ENCODE results near the gene CCDC158.
"Not testable (repeated sequence)": the region's sequence is repeated elsewhere in the genome, so short reads cannot be mapped to it uniquely, and the experiment has no call there.

The CCDC158 gene

GRCh38 chr4:76311896-76312331 lies 109.0 kb downstream of the CCDC158 start:
- no peak for DNase-seq (ENCODE audit: low read depth)

- no peak for DNase-seq (ENCODE audit: low read depth)
These were observed 110.3 kb downstream of the CCDC158 start for GRCh38 chr4:76310683-76311082.

GRCh38 chr4:76309939-76310550 lies 110.9 kb downstream of the CCDC158 start:
- DNase-seq (ENCODE audit: low read depth) = no peak

GRCh38 chr4:76308548-76308947 lies 112.4 kb downstream of the CCDC158 start:
- DNase-seq (ENCODE audit: low read depth) = no peak

GRCh38 chr4:76307660-76308014 lies 113.3 kb downstream of the CCDC158 start:
- DNase-seq (ENCODE audit: low read depth) = no peak

- DNase-seq (ENCODE audit: low read depth) = no peak
These were observed 113.9 kb downstream of the CCDC158 start for GRCh38 chr4:76306882-76307659.

- DNase-seq (ENCODE audit: low read depth) = no peak
These were observed 114.7 kb downstream of the CCDC158 start, which contains the start of gene STBD1 for GRCh38 chr4:76305971-76306881. TSS of gene STBD1 (plus strand) at chr4:76306733. CDS start at chr4:76306770, 37 bp downstream.

GRCh38 chr4:76305033-76305687 lies 115.8 kb downstream of the CCDC158 start:
- DNase-seq (ENCODE audit: low read depth) = no peak

- no peak for DNase-seq (ENCODE audit: low read depth)
These were observed 118.0 kb downstream of the CCDC158 start for GRCh38 chr4:76302826-76303438.

GRCh38 chr4:76301775-76302162 lies 119.2 kb downstream of the CCDC158 start:
- no peak for DNase-seq (ENCODE audit: low read depth)

GRCh38 chr4:76301068-76301774 lies 119.7 kb downstream of the CCDC158 start:
- DNase-seq (ENCODE audit: low read depth) = no peak

- DNase-seq (ENCODE audit: low read depth) = no peak
These were observed 120.9 kb downstream of the CCDC158 start for GRCh38 chr4:76300012-76300411.

GRCh38 chr4:76298227-76298626 lies 122.7 kb downstream of the CCDC158 start:
- DNase-seq (ENCODE audit: low read depth) = no peak

- no peak for DNase-seq (ENCODE audit: low read depth)
These were observed 124.6 kb downstream of the CCDC158 start for GRCh38 chr4:76296286-76296820.

- no peak for DNase-seq (ENCODE audit: low read depth)
These were observed 127.2 kb downstream of the CCDC158 start for GRCh38 chr4:76293772-76294171.

- DNase-seq (ENCODE audit: low read depth) = no peak
These were observed 128.2 kb downstream of the CCDC158 start for GRCh38 chr4:76292730-76293129.

GRCh38 chr4:76287811-76288210 lies 133.1 kb downstream of the CCDC158 start:
- DNase-seq (ENCODE audit: low read depth) = not testable (repeated sequence)

- no peak for DNase-seq (ENCODE audit: low read depth)
These were observed 137.0 kb downstream of the CCDC158 start for GRCh38 chr4:76283900-76284299.

- DNase-seq (ENCODE audit: low read depth) = no peak
These were observed 137.8 kb downstream of the CCDC158 start for GRCh38 chr4:76282941-76283689.

- not testable (repeated sequence) for DNase-seq (ENCODE audit: low read depth)
These were observed 139.3 kb downstream of the CCDC158 start for GRCh38 chr4:76281594-76281993.

All from stimulated activated CD8-positive, alpha-beta memory T cell treated with anti-CD3 and anti-CD28 coated beads, Interleukin-7, amount 100 ng/mL, for 24 hours (primary cell).